Retinal pigment epithelial cell (primary cell): Measurements from ENCODE around the gene IL6.
"Not testable (repeated sequence)": the region's sequence is repeated elsewhere in the genome, so short reads cannot be mapped to it uniquely, and the experiment has no call there.

Experiments used
- DNase-seq: peaks from one replicate; pipeline ENCODE4 v3.0.0-alpha.2; 2010; ENCODE audit warnings: low read depth
- H3K4me3 ChIP-seq: 2 replicates; pipeline ENCODE4 v1.5.1; 2011; ENCODE audit warnings: mild to moderate bottlenecking, low read length, control low read depth, moderate library complexity
- TF ChIP-seq, protein P1 (sequence below): conservative IDR thresholded peaks from 2 replicates; pipeline ENCODE4 v1.5.1; 2011; ENCODE audit warnings: low read depth, low read length, control low read depth, inconsistent platforms

The IL6 gene

DNA sequence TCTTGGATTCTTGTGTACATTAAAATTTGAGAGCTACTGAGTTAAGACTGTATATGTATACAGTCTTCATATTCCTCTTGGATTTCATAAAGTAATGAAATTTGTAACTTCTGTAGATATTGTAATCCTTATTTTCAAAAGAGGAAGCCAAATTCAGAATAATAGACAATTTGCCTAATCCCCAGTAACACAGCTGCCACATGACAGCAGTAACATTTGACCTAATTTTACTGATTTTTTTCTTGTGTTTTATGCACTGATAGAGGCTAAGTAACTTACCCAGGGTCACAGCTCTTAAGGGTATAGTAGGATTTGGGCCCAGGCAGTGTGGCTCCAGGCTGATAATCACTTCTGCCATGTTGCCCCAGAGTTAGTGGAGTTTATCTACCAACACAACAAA is 40.4 kb upstream of the IL6 start:
- no peak overlapping the region for H3K4me3 ChIP-seq
- no peak for DNase-seq
- TF ChIP-seq, protein P1, sequence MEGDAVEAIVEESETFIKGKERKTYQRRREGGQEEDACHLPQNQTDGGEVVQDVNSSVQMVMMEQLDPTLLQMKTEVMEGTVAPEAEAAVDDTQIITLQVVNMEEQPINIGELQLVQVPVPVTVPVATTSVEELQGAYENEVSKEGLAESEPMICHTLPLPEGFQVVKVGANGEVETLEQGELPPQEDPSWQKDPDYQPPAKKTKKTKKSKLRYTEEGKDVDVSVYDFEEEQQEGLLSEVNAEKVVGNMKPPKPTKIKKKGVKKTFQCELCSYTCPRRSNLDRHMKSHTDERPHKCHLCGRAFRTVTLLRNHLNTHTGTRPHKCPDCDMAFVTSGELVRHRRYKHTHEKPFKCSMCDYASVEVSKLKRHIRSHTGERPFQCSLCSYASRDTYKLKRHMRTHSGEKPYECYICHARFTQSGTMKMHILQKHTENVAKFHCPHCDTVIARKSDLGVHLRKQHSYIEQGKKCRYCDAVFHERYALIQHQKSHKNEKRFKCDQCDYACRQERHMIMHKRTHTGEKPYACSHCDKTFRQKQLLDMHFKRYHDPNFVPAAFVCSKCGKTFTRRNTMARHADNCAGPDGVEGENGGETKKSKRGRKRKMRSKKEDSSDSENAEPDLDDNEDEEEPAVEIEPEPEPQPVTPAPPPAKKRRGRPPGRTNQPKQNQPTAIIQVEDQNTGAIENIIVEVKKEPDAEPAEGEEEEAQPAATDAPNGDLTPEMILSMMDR, result no peak

DNA sequence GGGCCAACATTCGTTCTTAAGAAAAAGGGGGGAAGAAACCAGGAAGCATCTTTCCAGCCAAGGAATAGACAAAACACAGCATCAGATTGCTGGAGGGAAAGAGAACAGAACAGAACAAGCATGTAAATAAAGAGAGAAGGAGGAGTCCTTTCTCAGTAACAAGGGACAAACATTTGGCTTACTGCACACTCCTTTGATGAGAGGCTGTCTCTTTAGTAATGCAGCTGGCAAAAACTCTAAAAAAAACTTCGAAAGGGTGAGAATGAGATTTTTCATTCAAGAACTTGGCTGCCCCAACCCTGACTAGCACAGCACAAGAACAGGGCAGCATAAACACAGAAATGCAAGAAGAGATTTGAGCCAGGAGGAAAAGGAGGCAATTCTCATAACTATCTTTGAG is 38.9 kb upstream of the IL6 start:
- DNase-seq, result no peak
- H3K4me3 ChIP-seq, result no peak overlapping the region
- TF ChIP-seq, protein P1, result no peak

DNA sequence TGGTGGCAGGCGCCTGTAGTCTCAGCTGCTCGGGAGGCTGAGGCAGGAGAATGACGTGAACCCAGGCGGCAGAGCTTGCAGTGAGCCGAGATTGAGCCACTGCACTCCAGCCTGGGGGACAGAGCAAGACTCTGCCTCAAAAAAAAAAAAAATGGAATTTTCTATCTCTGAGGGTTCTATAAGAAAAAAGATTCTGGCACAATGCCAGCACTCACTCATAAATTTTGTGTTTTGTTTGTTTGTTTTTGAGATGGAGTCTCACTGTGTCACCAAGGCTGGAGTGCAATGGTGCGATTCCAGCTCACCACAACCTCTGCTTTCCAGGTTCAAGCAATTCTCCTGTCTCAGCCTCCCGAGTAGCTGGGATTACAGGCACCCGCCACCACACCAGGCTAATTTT is 38.1 kb upstream of the IL6 start:
- DNase-seq, H3K4me3 ChIP-seq: not testable (repeated sequence)

DNA sequence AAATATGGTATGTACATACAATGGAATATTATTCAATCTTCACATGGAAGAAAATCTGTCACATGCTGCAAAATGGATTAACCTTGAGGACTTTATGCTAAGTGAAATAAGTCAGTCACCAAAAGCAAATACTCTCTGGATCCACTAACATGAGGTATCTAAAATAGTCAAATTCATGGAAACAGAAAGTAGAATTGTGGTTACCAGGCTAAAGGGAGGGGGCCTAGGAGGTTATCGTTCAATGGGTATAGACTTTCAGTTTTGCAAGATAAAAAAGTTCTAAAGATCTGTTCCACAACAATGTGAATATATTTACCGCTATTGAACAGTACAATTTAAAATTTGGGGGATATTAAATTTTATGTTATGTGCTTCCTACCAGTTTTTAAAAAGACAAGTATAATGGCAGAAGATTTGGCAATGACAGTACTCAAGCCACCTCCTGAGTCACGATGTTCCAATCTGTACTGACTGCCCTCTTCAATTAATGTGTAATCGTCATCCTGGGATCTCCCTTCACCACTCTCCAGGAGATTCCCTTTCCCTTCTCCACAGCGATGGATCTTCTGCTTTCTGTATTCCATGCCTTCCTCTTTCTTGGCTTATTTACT is 32.3 kb upstream of the IL6 start:
- no peak for DNase-seq
- TF ChIP-seq, protein P1, result no peak
- no peak overlapping the region for H3K4me3 ChIP-seq

DNA sequence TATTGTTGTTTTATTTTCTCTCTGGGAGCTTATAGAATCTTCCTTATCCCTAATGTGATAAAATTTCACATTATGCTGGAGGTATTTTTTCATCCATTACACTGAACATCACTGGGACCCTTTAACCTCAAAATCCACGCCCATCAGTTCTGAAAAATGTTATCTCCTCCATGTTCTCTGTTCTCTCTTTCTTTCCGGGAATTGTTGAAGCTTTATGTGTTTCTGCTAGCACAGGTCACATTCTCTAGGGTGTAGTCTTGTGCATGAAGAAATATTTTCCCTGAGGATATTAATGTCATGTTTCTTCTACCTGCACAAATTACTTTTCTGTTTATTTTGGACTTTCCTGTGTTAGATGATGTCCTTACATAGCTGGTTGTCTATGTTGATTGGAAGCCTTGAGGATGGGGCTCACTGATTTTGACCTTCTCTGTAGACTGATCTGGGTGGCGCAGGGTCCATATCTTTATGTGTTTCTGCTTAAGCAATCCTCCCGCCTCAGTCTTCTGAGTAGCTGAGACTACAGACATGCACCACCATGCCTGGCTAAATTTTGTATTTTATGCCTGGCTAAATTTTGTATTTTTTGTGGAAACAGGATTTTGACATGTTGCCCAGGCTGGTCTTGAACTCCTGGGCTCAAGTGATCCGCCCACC is 31.4 kb upstream of the IL6 start:
- TF ChIP-seq, protein P1, result no peak
- H3K4me3 ChIP-seq, result no peak overlapping the region
- DNase-seq, result no peak

DNA sequence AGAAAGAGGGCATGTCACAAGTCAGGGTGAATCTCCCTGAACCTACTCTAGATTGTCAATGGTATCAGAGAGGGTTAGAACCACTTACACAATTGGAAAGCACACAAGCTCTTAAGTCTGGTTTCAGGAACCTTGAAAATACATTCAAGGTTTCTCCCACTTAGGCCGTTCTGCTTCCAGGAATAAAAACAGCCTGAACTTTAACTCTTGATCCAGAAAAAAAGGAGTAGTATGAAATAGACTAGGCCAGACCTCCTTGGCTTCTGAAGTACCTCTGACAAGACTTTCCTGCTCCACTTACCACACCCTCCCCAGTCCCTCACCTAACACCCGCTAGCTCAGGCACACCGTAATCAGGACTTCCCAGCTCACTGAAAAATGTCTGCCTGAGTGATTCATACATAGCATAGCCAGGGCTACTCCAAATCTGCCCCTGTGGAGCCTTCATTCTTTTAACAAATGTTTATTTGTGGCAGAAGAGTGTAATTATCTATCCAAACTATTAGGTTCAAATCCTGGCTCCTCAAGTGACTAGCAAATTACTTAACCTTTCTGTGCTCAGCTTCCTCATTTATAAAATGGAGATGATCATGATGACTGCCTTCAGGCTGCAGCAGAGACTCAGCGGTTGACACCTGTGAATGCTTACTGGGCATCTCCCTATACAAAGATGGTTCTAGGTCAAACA is 30.3 kb upstream of the IL6 start:
- no peak for DNase-seq
- TF ChIP-seq, protein P1, result no peak
- H3K4me3 ChIP-seq, result no peak overlapping the region

DNA sequence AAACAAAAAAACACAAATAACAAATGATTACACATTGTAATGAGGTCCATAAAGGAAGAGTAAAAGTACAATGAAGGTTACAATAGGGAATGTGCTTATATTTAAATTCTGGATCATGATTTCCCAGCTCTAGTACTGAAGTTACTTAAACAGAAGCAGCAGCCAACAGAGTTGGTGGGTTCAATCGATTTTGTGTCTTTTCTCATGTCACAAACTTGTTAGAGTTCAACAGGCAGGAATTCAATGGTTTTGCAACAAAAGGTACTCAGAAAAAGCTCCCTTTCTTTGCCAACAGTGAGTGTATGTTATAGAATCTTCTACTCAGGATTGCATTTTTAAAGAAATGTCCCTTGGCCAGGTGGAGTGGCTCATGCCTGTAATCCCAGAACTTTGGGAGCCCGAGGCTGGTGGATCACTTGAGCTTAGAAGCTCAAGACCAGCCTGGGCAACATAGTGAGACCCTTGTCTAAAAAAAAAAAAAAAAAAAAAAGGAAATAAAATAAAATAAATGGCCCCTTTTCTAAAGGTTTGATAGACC is 29.6 kb upstream of the IL6 start:
- TF ChIP-seq, protein P1, result no peak
- H3K4me3 ChIP-seq, result no peak overlapping the region
- no peak for DNase-seq
